GM10266 (cell line): ENCODE measurements around the gene CCDC78.
A peak's percentile ranks its signal among the peaks of the same experiment; 100 is the strongest.

ENCODE experiments used
- DNase-seq: peaks from one replicate; pipeline ENCODE4 v3.0.0; 2012; ENCODE audit errors: extremely low spot score
- TF ChIP-seq, protein P1 (sequence below): IDR thresholded peaks from 2 replicates; pipeline ENCODE4 v1.5.1; 2012; ENCODE audit warnings: mild to moderate bottlenecking, low read depth; ENCODE audit not compliant: control insufficient read depth, insufficient read depth; ENCODE audit errors: missing control alignments

Gene CCDC78

DNA sequence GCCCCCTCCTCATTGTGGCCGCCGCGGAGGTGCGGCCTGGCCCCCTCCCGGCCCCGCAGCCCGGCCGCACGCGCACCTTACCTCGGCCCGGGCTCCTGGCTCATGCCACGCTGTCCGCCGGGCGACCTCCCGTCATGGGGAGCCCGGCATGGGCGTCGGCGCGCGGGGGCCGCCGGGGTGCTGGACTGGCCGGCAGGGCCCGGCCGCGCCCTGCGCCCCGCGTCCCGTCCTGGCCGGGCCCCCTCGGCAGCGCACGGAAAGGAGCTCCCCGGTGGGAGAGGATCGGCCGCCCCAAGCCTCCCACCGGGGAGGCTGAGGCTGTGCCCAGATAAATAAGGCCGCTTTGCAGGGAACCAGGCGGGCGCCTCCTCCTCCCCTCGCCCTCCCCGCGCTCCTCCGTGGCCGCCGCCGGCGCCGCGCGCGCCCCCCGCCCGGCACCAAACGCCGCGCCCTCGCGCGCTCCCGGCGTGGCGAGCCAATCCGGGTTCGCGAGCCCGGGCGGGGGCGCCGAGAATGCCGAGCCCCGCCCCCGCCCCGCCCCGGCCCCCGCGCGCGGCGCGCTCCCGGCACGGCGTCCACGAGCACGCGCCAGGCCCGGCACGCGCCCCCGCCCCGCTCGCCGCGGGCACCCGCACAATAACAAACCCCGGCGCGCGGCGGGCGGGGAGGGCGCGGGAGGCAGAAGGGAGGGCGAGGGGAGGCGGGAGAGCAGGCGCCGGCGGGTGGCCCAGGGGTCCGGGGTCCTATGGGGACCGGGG, 20.6 kb downstream of the CCDC78 start, which contains the start of gene FBXL16:
TSS of gene FBXL16 (minus strand) at position 371 of the 758 bp plus-strand sequence. CDS start 8,396 bp downstream, outside the sequence.
- TF ChIP-seq, protein P1, sequence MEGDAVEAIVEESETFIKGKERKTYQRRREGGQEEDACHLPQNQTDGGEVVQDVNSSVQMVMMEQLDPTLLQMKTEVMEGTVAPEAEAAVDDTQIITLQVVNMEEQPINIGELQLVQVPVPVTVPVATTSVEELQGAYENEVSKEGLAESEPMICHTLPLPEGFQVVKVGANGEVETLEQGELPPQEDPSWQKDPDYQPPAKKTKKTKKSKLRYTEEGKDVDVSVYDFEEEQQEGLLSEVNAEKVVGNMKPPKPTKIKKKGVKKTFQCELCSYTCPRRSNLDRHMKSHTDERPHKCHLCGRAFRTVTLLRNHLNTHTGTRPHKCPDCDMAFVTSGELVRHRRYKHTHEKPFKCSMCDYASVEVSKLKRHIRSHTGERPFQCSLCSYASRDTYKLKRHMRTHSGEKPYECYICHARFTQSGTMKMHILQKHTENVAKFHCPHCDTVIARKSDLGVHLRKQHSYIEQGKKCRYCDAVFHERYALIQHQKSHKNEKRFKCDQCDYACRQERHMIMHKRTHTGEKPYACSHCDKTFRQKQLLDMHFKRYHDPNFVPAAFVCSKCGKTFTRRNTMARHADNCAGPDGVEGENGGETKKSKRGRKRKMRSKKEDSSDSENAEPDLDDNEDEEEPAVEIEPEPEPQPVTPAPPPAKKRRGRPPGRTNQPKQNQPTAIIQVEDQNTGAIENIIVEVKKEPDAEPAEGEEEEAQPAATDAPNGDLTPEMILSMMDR, result no peak

DNA sequence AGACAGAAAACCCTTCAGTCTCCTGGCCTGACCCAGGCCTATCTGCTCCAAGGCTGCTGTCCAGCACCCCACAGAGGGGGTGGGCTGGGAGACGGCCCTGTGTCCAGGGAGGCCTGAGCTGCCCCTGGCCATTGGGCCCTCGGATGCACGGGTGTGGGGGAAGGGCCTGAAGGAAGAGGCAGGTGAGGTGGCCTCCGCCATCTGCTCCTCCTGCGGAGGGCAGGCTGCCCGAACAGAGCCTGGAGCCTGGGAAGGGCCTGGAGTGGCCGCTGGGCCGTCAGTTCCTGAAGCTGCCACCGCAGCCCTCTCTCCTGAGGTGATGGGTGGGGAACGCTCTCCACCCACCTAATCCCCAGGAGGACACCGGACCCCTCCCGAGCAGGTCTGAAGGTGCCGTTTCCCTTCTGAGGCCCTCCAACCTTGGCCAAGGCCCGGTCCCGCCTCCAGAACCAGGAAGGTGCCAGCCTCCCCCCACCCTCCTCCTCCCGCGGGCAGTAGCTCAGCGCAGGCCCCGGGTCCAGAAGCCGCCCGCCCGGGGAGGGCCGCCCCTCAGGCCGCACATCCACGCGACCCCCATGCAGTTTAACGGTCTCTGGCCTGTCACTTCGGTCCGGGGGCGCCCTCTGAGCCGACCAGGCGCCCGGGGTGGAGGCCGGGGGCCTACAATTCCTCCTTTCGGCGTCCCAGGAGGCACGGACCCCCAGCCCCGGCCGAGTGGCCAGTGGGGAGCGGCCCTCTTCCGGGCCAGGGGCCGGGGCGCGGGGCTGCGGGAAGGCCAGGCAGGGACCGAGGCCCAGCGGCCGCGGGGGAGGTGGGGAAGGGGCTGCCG, 21.5 kb downstream of the CCDC78 start:
- DNase-seq, result no peak
- TF ChIP-seq, protein P1, result no peak

More for the DNA sequence above, 20.6 kb downstream of the CCDC78 start, which contains the start of gene FBXL16:
- DNase-seq, result no peak

DNA sequence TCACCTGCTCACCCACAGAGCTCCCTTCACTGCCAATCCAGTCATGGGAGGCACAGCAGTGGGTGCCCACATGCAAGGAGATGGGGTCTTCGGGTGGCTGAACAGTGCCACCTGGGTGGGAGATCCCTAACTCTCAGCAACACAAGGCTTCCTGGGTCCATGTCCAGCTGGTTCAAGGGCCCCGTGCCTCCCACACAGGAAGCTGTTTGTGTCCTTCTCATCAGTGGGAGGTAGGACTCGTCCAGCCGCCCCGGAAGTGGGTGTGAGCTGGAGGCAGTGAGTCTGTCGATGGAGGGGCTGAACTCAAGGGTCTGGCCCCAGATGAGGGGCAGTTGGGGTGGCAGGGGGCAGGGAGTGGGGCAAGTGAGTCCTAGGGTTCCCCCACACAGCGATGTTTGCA, 22.2 kb downstream of the CCDC78 start:
- no peak for DNase-seq
- TF ChIP-seq, protein P1, result no peak

DNA sequence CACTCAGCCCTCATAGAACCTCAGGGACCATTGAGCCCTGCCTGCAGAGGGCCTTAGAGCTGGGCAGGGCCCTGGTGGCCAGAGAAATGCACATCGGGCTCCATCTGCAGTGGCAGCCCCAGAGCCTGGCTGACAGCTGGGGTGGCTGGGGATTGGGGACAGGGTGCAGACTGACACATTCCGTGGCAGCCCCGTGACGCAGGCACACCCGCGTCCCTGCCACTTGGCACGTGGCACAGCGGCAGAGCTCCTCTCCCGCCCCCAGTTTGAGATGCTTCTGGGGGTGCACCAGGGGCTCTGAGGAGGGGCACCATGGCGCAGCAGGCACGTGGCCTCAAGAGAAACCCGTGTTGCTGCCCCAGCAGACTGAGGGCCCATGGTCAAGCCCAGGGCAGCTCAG, 22.8 kb downstream of the CCDC78 start:
- DNase-seq, result no peak
- TF ChIP-seq, protein P1, result no peak

DNA sequence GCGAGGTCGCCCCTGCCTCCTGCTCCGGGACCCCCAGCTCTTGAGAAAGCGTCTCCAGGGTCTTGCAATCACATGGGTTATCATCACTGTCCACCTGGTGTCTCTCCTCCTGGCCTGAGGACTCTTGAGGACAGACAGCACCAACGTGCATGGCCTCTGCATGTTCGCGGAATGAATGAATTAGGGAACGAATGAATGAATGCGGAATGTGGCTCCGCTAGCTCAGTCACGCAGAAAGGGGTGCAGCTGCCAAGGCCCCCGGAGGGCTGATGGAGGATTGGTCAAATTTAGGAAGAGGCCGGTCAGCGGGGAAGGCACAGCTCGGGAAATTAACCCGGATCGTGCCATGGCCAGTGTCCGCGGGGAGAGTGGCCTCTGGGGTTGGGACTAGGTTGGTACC, 23.9 kb downstream of the CCDC78 start:
- TF ChIP-seq, protein P1, result no peak
- DNase-seq, result no peak

DNA sequence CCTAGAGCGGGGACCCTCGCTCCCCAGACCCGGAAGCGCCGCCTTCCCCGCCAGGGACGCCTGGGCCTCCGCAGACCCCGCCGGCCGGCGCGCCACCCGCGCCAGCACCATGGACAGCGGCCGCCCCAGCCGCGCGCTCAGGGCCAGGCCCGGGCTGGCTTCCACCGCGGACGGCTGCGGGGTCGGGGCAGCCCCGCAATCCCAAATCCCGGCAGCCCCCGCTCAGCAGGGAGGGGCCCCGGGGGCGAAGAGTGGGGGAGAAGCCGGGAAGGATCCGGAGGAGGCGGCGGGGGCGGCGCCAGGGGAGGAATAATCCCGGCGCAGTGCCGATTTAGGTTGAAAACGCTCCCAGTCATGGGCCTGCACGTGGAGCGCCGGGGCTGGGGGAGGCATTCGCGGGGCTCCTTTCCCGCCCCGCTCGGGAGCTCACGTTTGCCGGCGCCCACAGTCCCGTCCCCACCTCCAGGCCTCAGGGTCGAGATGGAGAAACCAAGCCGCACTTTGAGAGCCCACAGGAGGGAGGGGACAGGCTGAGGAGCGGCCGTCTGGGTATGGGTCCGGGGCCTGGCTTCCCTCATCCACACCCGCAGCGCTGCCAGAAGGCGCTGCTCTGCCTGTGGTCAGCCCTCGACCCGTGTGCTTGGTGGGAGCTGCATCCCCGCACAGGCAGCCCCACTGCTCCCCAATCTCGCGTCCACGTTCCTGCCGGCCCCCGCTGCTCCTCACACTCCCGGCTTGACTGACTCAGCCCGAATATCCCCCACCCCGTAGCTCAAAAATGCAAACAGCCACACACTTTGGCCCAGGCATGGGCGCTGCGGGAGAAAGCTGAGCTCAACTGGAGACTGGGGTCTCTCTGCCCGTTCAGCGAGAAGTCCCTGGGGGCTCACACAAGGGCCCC, 25.3 kb downstream of the CCDC78 start:
- TF ChIP-seq, protein P1, result no peak
- DNase-seq, result peak; percentile 74
